Peyer's patch (tissue), 4 donors: Measurements from ENCODE around the gene MYF5. TPM values are rescaled to one million over a fixed set of nuclear protein-coding genes. Genes with fewer than 3 reads are reported as not detected.

ENCODE experiments used
- DNase-seq, 3 donors: peaks; one replicate each; pipeline ENCODE4 v3.0.0-alpha.2; 2017 to 2019
- H3K27ac ChIP-seq, 4 donors: fragments of 200-600 bp; sonication (generic); one replicate each; pipeline ENCODE4 v1.5.1; 2016 to 2019
- H3K27me3 ChIP-seq, 2 donors: fragments of 200-600 bp; sonication (generic); one replicate each; pipeline ENCODE4 v1.5.1; 2019
- H3K36me3 ChIP-seq, 3 donors: fragments of 200-600 bp; sonication (generic); one replicate each; pipeline ENCODE4 v1.5.1; 2016 to 2019
- H3K4me1 ChIP-seq, 4 donors: fragments of 200-600 bp; sonication (generic); one replicate each; pipeline ENCODE4 v1.5.1; 2016 to 2019
- H3K4me3 ChIP-seq, 4 donors: fragments of 200-600 bp; sonication (generic); 1 replicate in 3 of 4; 2 replicates in 1 of 4; pipeline ENCODE4 v1.5.1; 2016 to 2019; ENCODE audit warnings: mild to moderate bottlenecking in 1 of 4
- H3K9me3 ChIP-seq, 4 donors: fragments of 200-600 bp; sonication (generic); one replicate each; pipeline ENCODE4 v1.5.1; 2016 to 2019; ENCODE audit warnings: mild to moderate bottlenecking in 1 of 4
- CTCF ChIP-seq, 6 experiments: fragments of 450-650 bp in 4 of 6; fragments of 200-600 bp in 2 of 6; sonication (generic) in 1 of 6; IDR thresholded peaks; one replicate each; pipeline ENCODE4 v1.5.1; 2017 to 2019; ENCODE audit warnings: antibody characterized with exemption in 6 of 6, mild to moderate bottlenecking in 3 of 6, moderate library complexity in 1 of 6
- POLR2A ChIP-seq, 2 donors: fragments of 450-650 bp; IDR thresholded peaks; one replicate each; pipeline ENCODE4 v1.5.1; 2017; ENCODE audit warnings: antibody characterized with exemption in 2 of 2, mild to moderate bottlenecking in 2 of 2, moderate library complexity in 2 of 2
- total RNA-seq, 4 donors: library from RNA; depleted of rRNA; stranded (reverse); fragments of >200 nt; gene quantifications; one replicate each; pipeline ENCODE4 v1.1.0, GENCODE V29; 2016

MYF5 gene
- total RNA-seq, 4 donors from 2014 or later = not detected

GRCh38 chr12:80713419-80713818, 3.3 kb upstream of the MYF5 start:
- Histone ChIP-seq H3K27ac (no peak overlapping the region), H3K27me3 (peaks cover 0 to 4% of the 10 kb centered on the region in 2 donors), H3K9me3 (peaks cover 0 to 3% (median 0%) of the 10 kb centered on the region in 4 donors), H3K4me3 (no peak overlapping the region), H3K36me3 (no peaks in the 10 kb centered on the region), H3K4me1 (no peaks in the 10 kb centered on the region)
- no peak for DNase-seq
- no peak for TF ChIP-seq CTCF (IDR thresholded peaks at IDR 0.05)
- TF ChIP-seq POLR2A (IDR thresholded peaks at IDR 0.05) = no peak

- Histone ChIP-seq H3K4me3 (no peak overlapping the region), H3K9me3 (no peaks in the 10 kb centered on the region), H3K27me3 (peaks cover 0 to 4% of the 10 kb centered on the region in 2 donors), H3K4me1 (no peaks in the 10 kb centered on the region), H3K27ac (no peak overlapping the region), H3K36me3 (no peaks in the 10 kb centered on the region)
- TF ChIP-seq CTCF (IDR thresholded peaks at IDR 0.05) (no peak), POLR2A (IDR thresholded peaks at IDR 0.05) (no peak)
- DNase-seq = no peak
Measured at GRCh38 chr12:80714055-80714454, 2.7 kb upstream of the MYF5 start.

GRCh38 chr12:80714846-80715245, 1.9 kb upstream of the MYF5 start:
- no peak overlapping the region for H3K4me3 ChIP-seq
- no peaks in the 10 kb centered on the region for H3K9me3 ChIP-seq
- no peaks in the 10 kb centered on the region for H3K4me1 ChIP-seq
- TF ChIP-seq POLR2A (IDR thresholded peaks at IDR 0.05) = no peak
- TF ChIP-seq CTCF (IDR thresholded peaks at IDR 0.05) = no peak
- H3K27ac ChIP-seq = no peak overlapping the region
- no peak for DNase-seq
- no peaks in the 10 kb centered on the region for H3K36me3 ChIP-seq
- H3K27me3 ChIP-seq = peaks cover 0 to 4% of the 10 kb centered on the region in 2 donors

GRCh38 chr12:80715713-80716249, 931 bp upstream of the MYF5 start:
- no peaks in the 10 kb centered on the region for H3K9me3 ChIP-seq
- no peak overlapping the region for H3K27ac ChIP-seq
- TF ChIP-seq POLR2A (IDR thresholded peaks at IDR 0.05) (no peak), CTCF (IDR thresholded peaks at IDR 0.05) (no peak)
- no peaks in the 10 kb centered on the region for H3K36me3 ChIP-seq
- H3K27me3 ChIP-seq = peaks cover 0 to 4% of the 10 kb centered on the region in 2 donors
- H3K4me1 ChIP-seq = no peaks in the 10 kb centered on the region
- H3K4me3 ChIP-seq = no peak overlapping the region
- DNase-seq = no peak

- Histone ChIP-seq H3K9me3 (no peaks in the 10 kb centered on the region), H3K27me3 (peaks cover 0 to 4% of the 10 kb centered on the region in 2 donors), H3K27ac (no peak overlapping the region), H3K36me3 (no peaks in the 10 kb centered on the region), H3K4me1 (no peaks in the 10 kb centered on the region), H3K4me3 (no peak overlapping the region)
- TF ChIP-seq CTCF (IDR thresholded peaks at IDR 0.05) = no peak
- TF ChIP-seq POLR2A (IDR thresholded peaks at IDR 0.05) = no peak
- DNase-seq = no peak
Measured at GRCh38 chr12:80717856-80718255, 1.1 kb downstream of the MYF5 start.

- Histone ChIP-seq H3K9me3 (no peaks in the 10 kb centered on the region), H3K27ac (no peak overlapping the region), H3K4me1 (no peaks in the 10 kb centered on the region), H3K27me3 (peaks cover 0 to 4% of the 10 kb centered on the region in 2 donors), H3K4me3 (no peak overlapping the region), H3K36me3 (no peaks in the 10 kb centered on the region)
- TF ChIP-seq CTCF (IDR thresholded peaks at IDR 0.05) (no peak), POLR2A (IDR thresholded peaks at IDR 0.05) (no peak)
- DNase-seq = no peak
Measured at GRCh38 chr12:80720516-80720915, 3.8 kb downstream of the MYF5 start.
